HG03354 (cell line): ENCODE results near the gene TICRR.

Source experiments
- ATAC-seq: cut with Tn5 transposase; IDR thresholded peaks from one replicate; pipeline ENCODE4 v1.9.1; 2021; ENCODE audit warnings: mild to moderate bottlenecking; ENCODE audit not compliant: unreplicated experiment, poor library complexity, severe bottlenecking

TICRR gene

GRCh38 chr15:89652131-89652530 lies 76.9 kb downstream of the TICRR start:
- no peak for ATAC-seq

DNA sequence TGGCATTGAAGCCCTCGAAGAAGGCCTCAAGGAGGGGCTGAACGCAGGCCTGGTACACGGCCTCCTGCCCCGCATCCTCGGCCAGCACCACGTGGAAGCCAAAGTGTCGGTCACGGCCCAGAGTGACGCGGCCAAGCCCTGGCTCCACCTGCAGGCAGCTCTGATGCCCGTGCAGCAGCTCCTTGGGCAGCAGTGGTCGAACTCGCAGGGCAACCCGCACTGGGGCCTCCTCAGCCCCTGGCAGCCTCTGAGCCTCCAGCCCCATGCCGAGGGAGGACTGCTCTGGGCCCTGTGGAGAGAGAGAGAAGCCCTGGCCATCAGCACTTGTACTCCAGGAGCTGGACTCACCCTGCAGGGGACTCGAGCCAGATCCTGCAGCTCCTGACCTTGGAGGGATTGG lies 77.4 kb downstream of the TICRR start:
- no peak for ATAC-seq

GRCh38 chr15:89653578-89653977 lies 78.3 kb downstream of the TICRR start:
- ATAC-seq, result no peak

- no peak for ATAC-seq
Measured at GRCh38 chr15:89654301-89654761, 79.1 kb downstream of the TICRR start.

GRCh38 chr15:89654847-89655805 lies 79.9 kb downstream of the TICRR start, which contains the start of gene KIF7:
Gene KIF7 (minus strand): TSS chr15:89655467. CDS start chr15:89652930, 2,537 bp downstream.
- no peak for ATAC-seq

GRCh38 chr15:89656116-89656815 lies 81.0 kb downstream of the TICRR start:
- ATAC-seq, result no peak

DNA sequence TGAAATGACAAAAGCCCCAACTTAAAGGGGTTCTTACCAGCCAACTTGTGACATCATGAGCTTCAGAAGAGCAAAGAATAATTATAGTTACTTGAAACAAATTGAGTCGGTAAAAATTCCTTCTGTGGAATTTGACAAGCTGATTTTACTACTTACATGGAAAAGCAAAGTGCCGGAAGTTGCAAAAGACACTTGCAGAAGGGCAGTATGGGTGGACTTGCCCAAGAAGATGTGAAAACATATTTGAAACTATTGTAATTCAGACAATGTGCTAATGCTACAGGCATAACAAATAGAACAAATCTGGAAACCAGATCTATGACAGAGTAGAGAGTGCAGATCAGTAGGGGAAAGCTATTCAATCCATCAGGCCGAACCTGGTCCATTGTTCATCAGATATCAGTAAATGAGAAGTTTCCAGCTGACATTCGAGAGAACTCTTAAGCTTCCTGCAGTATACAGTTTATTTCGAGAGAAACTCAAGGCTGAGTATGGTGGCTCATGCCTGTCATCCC lies 82.5 kb downstream of the TICRR start:
- ATAC-seq, result no peak

DNA sequence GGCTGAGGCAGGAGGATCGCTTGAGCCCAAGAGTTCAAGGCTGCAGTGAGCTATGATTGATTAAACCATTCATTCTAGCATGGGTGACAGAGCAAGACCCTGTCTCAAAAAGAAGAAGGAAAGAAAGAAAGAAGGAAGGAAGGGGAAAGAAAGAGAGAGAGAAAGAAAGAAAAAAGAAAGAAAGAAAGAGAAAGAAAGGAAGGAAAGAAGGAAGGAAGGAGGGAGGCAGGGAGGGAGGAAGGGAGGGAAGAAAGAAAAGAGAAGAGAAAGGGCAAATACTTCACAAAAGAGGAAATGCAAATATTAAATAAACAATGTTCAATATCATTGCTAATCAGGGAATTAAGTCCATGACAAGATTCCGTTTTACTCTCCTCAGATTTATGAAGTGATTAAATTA lies 84.0 kb downstream of the TICRR start:
- no peak for ATAC-seq

DNA sequence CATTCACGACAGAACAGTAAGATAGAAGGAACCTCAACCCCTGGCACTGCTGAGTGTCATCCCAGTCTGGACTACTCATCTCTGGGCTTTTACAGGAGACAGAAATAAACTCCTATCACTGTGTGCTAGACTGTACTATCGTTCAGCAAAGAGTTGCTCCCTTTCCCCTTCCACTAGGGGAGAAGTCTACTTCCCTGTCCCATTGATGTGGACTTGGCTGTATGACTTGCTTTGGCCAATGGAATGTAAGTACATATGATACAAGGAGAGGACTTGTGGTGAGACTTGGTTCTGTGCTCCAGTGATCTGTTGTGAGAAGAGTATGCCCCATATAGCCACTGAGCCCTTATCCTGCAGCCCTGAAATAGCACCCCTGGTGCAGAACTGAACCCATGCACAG lies 85.3 kb downstream of the TICRR start:
- ATAC-seq, result no peak

GRCh38 chr15:89662893-89663626 lies 87.8 kb downstream of the TICRR start:
- ATAC-seq, result no peak

GRCh38 chr15:89664441-89665350 lies 89.4 kb downstream of the TICRR start:
- no peak for ATAC-seq

- peak; percentile 52 for ATAC-seq
Measured at GRCh38 chr15:89665449-89666181, 90.3 kb downstream of the TICRR start.

DNA sequence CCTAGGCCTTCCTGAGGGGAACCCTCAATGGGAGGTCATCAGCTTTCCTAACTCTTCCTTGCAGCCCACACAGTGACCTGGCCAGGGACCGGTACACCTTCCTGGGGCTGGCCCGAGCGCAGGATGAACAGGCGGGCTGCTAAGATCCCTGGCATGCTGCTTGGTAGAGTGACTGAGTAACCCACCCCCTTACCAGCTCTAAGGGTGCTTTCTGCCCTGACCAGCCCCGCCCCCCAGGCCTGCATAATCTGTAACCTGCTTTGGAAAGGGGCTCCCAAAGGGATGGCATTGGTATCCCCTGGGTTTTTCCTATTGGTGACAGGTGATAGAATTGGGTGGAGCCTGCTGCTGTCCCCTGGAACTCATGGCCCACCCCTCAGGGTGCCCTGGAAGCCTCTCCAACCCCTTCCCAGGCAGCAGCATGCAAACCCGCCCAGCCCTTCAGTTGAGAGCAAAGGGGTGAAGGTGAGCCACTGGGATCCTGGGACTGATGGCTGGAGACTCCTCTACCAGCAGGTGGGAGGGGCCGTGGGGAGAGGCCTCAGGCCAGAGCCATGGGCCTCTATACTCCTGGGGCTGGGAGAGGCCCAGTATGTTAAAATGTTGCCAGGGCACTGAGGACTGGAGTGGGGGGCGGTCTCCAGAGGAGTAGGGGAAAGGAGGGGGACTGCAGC lies 91.1 kb downstream of the TICRR start:
- no peak for ATAC-seq

- no peak for ATAC-seq
Measured at GRCh38 chr15:89666858-89667705, 91.8 kb downstream of the TICRR start.

DNA sequence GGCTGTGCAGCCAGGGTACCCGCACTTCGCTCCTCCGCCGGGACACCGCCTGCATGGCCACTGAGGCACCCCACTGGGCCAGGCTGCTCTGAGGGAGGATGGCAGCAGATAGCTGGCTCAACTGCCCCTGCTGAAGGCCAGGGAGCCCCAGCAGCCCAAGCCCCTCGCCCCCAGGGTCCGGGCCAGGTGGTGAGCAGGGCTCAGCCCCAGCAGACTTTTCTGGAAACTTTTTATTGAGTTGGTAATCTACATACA lies 92.4 kb downstream of the TICRR start:
- no peak for ATAC-seq

GRCh38 chr15:89668171-89668570 lies 92.9 kb downstream of the TICRR start:
- ATAC-seq, result no peak

- ATAC-seq, result no peak
Measured at GRCh38 chr15:89669309-89669865, 94.1 kb downstream of the TICRR start.
